Measurements from ENCODE around the gene MTPN. TPM values are rescaled to one million over a fixed set of nuclear protein-coding genes. Genes with fewer than 3 reads are reported as not detected.

MTPN gene
- total RNA-seq, 4 donors from 2014 or later: 59.6 to 83.3 (median 71.2) TPM

- H3K4me3 ChIP-seq (ENCODE audit: low read depth, poor library complexity, severe bottlenecking): no peak overlapping the region
- intact Hi-C loops (cut with DNase I; ENCODE audit: low total_unique reads): no loop called here
- WGBS, 2 donors: 69 to 81% methylated on average over 2 of the region's 2 CpGs
- TF ChIP-seq POLR2A (IDR thresholded peaks at IDR 0.05): no peak
- DNase-seq (ENCODE audit: low spot score in 2 of 2): no peak
Observed at GRCh38 chr7:135910393-135911036, 66.6 kb downstream of the MTPN start.

- DNase-seq (ENCODE audit: low spot score in 2 of 2): no peak
- no peak overlapping the region for H3K4me3 ChIP-seq (ENCODE audit: low read depth, poor library complexity, severe bottlenecking)
- 88 to 91% methylated on average over 4 of the region's 4 CpGs for WGBS, 2 donors
- no peak for TF ChIP-seq CTCF (IDR thresholded peaks at IDR 0.05)
- no peak for TF ChIP-seq POLR2A (IDR thresholded peaks at IDR 0.05)
- intact Hi-C loops (cut with DNase I; ENCODE audit: low total_unique reads): no loop called here
Observed at GRCh38 chr7:135905858-135906257, 71.3 kb downstream of the MTPN start.

- WGBS, 2 donors: 85% methylated on average over 4 of the region's 4 CpGs
- DNase-seq (ENCODE audit: low spot score in 2 of 2): no peak
- no peak for TF ChIP-seq POLR2A (IDR thresholded peaks at IDR 0.05)
- no peak for TF ChIP-seq CTCF (IDR thresholded peaks at IDR 0.05)
- no peak overlapping the region for H3K4me3 ChIP-seq (ENCODE audit: low read depth, poor library complexity, severe bottlenecking)
- intact Hi-C loops (cut with DNase I; ENCODE audit: low total_unique reads): no loop called here
Observed at GRCh38 chr7:135905355-135905754, 71.8 kb downstream of the MTPN start.

GRCh38 chr7:135904282-135904681 is 72.9 kb downstream of the MTPN start:
- TF ChIP-seq POLR2A (IDR thresholded peaks at IDR 0.05) (no peak), CTCF (IDR thresholded peaks at IDR 0.05) (no peak)
- no peak overlapping the region for H3K4me3 ChIP-seq (ENCODE audit: low read depth, poor library complexity, severe bottlenecking)
- intact Hi-C loops (cut with DNase I; ENCODE audit: low total_unique reads): no loop called here
- no peak for DNase-seq (ENCODE audit: low spot score in 2 of 2)
- 73% methylated on average over 3 of the region's 3 CpGs for WGBS, 2 donors

GRCh38 chr7:135901585-135902540 is 75.3 kb downstream of the MTPN start:
- intact Hi-C loops (cut with DNase I; ENCODE audit: low total_unique reads): no loop called here
- 84 to 88% methylated on average over 6 of the region's 6 CpGs for WGBS, 2 donors

More at GRCh38 chr7:135901585-135902540, 75.3 kb downstream of the MTPN start:
- DNase-seq (ENCODE audit: low spot score in 2 of 2): no peak
- no peak for TF ChIP-seq CTCF (IDR thresholded peaks at IDR 0.05)
- TF ChIP-seq POLR2A (IDR thresholded peaks at IDR 0.05): no peak
- H3K4me3 ChIP-seq (ENCODE audit: low read depth, poor library complexity, severe bottlenecking): no peak overlapping the region

Data from lower leg skin (tissue), 4 donors.